22Rv1 (cell line): ENCODE results near the gene SIGLEC15.

Experiments used
- CTCF ChIP-seq: fragments of 450-650 bp; IDR thresholded peaks from 2 replicates; pipeline ENCODE4 v1.5.1; 2017; ENCODE audit warnings: mild to moderate bottlenecking
- ZFX ChIP-seq: fragments of 450-650 bp; IDR thresholded peaks from 2 replicates; pipeline ENCODE4 v1.6.1; 2017; ENCODE audit warnings: antibody characterized with exemption, borderline replicate concordance

GRCh38 chr18:45785134-45785533 is 40.3 kb upstream of the SIGLEC15 start:
- no peak for TF ChIP-seq CTCF
- no peak for TF ChIP-seq ZFX
